Measurements from ENCODE around the gene CELF2. TPM values are rescaled to one million over a fixed set of nuclear protein-coding genes. Genes with fewer than 3 reads are reported as not detected.

CELF2 gene
- total and polyA plus RNA-seq, 2 donors from 2014 or later, result 1.7 to 39.2 TPM

GRCh38 chr10:11162828-11163599 is 145.3 kb downstream of the CELF2 start:
- H3K4me3 ChIP-seq (ENCODE audit: low read length in 3 of 3), result no peak overlapping the region

GRCh38 chr10:11163780-11164550 is 146.3 kb downstream of the CELF2 start:
- no peak overlapping the region for H3K9ac ChIP-seq (ENCODE audit: low read length in 3 of 3)
- H3K27me3 ChIP-seq (ENCODE audit: control insufficient read depth, insufficient read depth, low read length), result peaks cover 3% of the 10 kb centered on the region
- DNase-seq, result no peak
- peaks cover 0 to 6% (median 0%) of the 10 kb centered on the region in 3 donors for H3K9me3 ChIP-seq (ENCODE audit: control insufficient read depth in 2 of 3, insufficient read depth in 1 of 3, low read length in 3 of 3)
- TF ChIP-seq CTCF (IDR thresholded peaks at IDR 0.05; ENCODE audit: borderline replicate concordance, extremely low read depth, insufficient read depth), result no peak
- H3K4me1 ChIP-seq (ENCODE audit: control insufficient read depth in 2 of 3, insufficient read depth in 2 of 3, low read depth in 1 of 3, low read length in 3 of 3), result peaks cover 0 to 7% (median 4%) of the 10 kb centered on the region in 3 donors
- intact Hi-C loops (cut with DNase I), result no loop called here
- no peak for FAIRE-seq
- H3K4me3 ChIP-seq (ENCODE audit: low read length in 3 of 3), result no peak overlapping the region
- no peaks in the 10 kb centered on the region for H3K36me3 ChIP-seq (ENCODE audit: control insufficient read depth in 2 of 3, insufficient read depth in 3 of 3, low read length in 3 of 3)
- no peak overlapping the region for H3K27ac ChIP-seq (ENCODE audit: low read depth in 2 of 2, low read length in 2 of 2)

More at GRCh38 chr10:11162828-11163599, 145.3 kb downstream of the CELF2 start:
- no peak overlapping the region for H3K27ac ChIP-seq (ENCODE audit: low read depth in 2 of 2, low read length in 2 of 2)
- H3K4me1 ChIP-seq (ENCODE audit: control insufficient read depth in 2 of 3, insufficient read depth in 2 of 3, low read depth in 1 of 3, low read length in 3 of 3), result peaks cover 0 to 7% (median 4%) of the 10 kb centered on the region in 3 donors
- peaks cover 0 to 6% (median 0%) of the 10 kb centered on the region in 3 donors for H3K9me3 ChIP-seq (ENCODE audit: control insufficient read depth in 2 of 3, insufficient read depth in 1 of 3, low read length in 3 of 3)
- intact Hi-C loops (cut with DNase I), result no loop called here
- H3K9ac ChIP-seq (ENCODE audit: low read length in 3 of 3), result no peak overlapping the region
- TF ChIP-seq CTCF (IDR thresholded peaks at IDR 0.05; ENCODE audit: borderline replicate concordance, extremely low read depth, insufficient read depth), result no peak
- H3K27me3 ChIP-seq (ENCODE audit: control insufficient read depth, insufficient read depth, low read length), result peaks cover 3% of the 10 kb centered on the region
- DNase-seq (no peak), FAIRE-seq (no peak)
- H3K36me3 ChIP-seq (ENCODE audit: control insufficient read depth in 2 of 3, insufficient read depth in 3 of 3, low read length in 3 of 3), result no peaks in the 10 kb centered on the region

- no peak overlapping the region for H3K4me3 ChIP-seq (ENCODE audit: low read length in 3 of 3)
- peaks cover 0 to 7% (median 4%) of the 10 kb centered on the region in 3 donors for H3K4me1 ChIP-seq (ENCODE audit: control insufficient read depth in 2 of 3, insufficient read depth in 2 of 3, low read depth in 1 of 3, low read length in 3 of 3)
- H3K36me3 ChIP-seq (ENCODE audit: control insufficient read depth in 2 of 3, insufficient read depth in 3 of 3, low read length in 3 of 3), result no peaks in the 10 kb centered on the region
- H3K27me3 ChIP-seq (ENCODE audit: control insufficient read depth, insufficient read depth, low read length), result peaks cover 3% of the 10 kb centered on the region
- FAIRE-seq, result no peak
- no peak for TF ChIP-seq CTCF (IDR thresholded peaks at IDR 0.05; ENCODE audit: borderline replicate concordance, extremely low read depth, insufficient read depth)
- DNase-seq, result no peak
- H3K27ac ChIP-seq (ENCODE audit: low read depth in 2 of 2, low read length in 2 of 2), result no peak overlapping the region
- intact Hi-C loops (cut with DNase I), result no loop called here
- H3K9ac ChIP-seq (ENCODE audit: low read length in 3 of 3), result no peak overlapping the region
- H3K9me3 ChIP-seq (ENCODE audit: control insufficient read depth in 2 of 3, insufficient read depth in 1 of 3, low read length in 3 of 3), result peaks cover 0 to 6% (median 0%) of the 10 kb centered on the region in 3 donors
Observed at GRCh38 chr10:11164551-11164802, 146.8 kb downstream of the CELF2 start.

Measured in kidney (tissue), 14 donors.